HG03097 (cell line): ENCODE data around the gene OR10W1.
A peak's percentile ranks its signal among the peaks of the same experiment; 100 is the strongest.

ENCODE experiments used
- ATAC-seq: cut with Tn5 transposase; IDR thresholded peaks from one replicate; pipeline ENCODE4 v1.9.1; 2021; ENCODE audit not compliant: unreplicated experiment, low FRiP score

The OR10W1 gene, protein sequence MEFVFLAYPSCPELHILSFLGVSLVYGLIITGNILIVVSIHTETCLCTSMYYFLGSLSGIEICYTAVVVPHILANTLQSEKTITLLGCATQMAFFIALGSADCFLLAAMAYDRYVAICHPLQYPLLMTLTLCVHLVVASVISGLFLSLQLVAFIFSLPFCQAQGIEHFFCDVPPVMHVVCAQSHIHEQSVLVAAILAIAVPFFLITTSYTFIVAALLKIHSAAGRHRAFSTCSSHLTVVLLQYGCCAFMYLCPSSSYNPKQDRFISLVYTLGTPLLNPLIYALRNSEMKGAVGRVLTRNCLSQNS

DNA sequence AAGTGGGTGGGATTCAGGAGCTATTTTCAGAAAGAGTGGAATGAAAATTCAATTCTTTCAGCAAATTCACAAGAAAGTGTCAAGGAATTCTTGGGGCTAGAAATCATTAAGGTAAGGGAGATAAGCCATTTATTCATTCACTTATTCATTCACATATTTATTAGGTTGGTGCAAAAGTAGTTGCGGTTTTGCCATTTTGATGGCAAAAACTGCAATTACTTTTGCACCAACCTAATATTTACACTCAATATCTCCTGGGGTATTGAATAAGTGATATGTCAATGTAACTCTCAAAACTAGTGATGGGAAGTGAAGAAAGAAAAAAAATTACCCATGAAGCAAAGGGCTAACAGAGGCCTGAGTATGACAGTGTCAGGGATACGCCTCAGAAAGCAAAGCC lies at the start of gene OR10W1:
Gene OR10W1 (minus strand): TSS at position 119 of the 400 bp plus-strand sequence. CDS start 402 bp downstream, outside the sequence.
- no peak for ATAC-seq

DNA sequence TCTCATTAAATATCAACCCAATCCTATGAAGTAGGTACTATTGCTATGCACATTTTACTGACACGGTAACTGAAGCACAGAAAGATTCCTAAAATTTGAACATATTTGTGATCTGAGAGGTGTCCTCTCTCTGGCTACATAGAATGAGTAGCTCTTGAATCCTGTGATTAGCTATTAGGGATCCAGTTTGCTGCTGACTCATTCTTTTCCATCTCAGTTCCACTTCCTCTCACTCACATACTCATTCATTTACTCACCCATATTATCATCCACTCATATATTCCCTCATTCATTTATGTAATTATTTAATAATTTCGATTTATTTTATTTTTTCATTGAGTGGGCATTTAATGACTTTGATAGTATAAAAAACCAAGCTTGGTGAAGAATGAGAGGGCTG lies 48.1 kb upstream of the OR10W1 start:
- no peak for ATAC-seq

DNA sequence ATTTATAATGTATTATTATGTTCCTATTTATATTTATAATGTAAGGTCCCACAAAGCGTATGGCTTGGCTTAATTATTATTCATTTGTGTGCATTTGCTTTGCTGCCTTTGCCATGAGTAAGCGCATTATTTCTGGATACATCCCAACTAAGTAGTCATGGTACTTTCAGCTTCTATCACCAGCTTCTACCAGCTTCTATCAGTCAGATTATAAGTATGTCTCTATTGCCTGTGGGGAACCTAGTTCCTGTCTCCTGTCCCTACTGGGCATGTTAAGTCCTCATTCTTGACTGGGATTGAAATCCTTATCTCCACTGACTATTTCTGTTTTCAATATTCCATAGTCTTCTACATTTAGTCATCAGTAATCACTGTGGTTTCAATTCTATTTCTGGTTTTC lies 33.5 kb upstream of the OR10W1 start:
- no peak for ATAC-seq

DNA sequence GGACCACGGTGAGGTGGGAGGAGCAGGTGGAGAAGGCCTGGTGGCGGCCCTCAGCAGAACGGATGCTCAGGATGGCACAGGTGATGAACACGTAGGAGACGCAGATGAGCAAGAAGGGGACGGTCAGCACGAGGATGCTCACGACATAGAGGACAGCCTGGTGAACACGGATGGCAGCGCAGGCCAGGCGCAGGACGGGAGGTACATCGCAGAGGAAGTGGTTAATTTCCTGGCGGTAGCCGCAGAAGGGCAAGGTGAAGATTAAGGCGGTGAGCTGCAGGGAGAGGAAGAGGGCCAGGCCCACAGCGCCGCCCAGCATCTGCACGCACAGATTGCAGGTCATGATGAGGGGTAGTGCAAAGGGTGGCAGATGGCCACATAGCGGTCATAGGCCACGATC lies 24.0 kb upstream of the OR10W1 start:
- ATAC-seq, result no peak

DNA sequence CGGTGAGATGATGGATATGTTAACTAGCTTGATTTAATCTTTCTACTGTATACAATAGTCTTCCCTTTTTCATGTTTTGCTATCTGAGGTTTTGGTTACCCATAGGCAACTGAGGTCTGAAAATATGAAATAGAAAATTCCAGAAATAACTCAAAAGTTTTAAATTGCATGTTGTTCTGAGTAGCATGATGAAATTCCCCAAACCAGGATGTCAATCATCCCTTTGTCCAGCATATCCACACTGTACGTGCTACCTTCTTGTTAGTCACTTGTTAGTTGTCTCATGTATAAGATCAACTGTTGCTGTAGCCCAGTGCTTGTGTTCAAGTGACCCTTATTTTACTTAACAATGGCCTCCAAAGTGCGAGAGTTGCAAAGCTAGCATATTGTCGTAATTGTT lies 21.2 kb upstream of the OR10W1 start:
- no peak for ATAC-seq

DNA sequence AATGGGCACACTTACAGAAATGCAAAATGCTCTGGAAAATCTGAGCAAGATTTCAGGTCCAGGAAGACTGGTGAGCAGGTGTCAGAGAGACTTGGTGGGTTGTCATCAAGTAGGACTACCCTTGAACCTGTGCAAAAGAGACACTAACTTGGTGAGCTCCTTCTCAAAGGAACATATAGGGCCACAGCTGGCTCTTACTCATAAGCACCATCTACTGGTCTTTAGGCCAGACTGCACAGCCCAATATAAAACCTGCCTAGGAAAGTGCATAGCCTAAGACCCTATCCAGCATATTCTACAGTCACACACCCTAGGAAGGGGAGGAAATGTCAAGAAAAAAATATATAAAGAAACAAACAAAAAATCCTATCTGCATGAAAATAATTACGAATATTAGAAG lies 18.2 kb upstream of the OR10W1 start:
- ATAC-seq, result peak; percentile 77

DNA sequence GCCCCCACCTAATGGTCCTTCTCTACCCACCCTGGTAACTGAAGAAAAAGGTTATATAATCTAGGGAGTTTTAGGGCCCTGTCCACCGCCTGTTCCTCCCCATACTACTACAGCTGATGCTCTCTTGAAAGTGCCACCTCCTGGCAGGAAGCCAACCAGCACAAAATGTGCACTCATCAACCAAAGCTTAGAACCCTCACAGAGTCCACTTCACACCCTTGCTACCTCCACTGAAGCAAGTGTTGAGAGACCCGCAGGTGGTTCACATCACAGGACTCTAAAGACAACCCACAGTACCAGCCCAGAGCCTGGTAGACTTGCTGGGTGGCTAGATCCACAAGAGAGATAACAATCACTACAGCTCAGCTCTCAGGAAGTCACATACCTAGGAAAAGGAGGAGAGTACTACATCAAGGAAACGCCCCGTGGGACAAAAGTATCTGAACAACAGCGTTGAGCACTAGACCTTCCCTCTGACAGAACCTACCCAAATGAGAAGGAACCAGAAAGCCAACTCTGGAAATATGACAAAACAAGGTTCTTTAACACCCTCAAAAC lies 17.5 kb upstream of the OR10W1 start:
- no peak for ATAC-seq

DNA sequence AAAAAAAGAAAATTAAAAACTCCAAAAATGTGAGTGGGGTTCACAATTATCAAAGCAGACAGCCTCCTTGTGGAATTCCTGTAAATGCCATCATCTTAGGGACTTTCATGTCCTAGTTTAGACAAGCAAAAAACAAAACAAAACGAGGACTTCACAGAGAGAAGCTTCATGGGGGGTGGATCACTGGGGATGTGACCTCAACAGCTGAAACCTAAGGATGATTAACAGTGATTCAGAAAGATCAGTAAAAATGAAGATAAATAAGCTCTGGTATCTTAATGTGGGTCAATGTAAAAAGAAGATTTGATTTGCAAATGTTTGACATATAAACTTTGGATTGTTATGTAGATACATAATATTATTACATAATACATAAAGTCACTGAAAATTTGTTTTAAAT lies 8.1 kb upstream of the OR10W1 start:
- no peak for ATAC-seq

DNA sequence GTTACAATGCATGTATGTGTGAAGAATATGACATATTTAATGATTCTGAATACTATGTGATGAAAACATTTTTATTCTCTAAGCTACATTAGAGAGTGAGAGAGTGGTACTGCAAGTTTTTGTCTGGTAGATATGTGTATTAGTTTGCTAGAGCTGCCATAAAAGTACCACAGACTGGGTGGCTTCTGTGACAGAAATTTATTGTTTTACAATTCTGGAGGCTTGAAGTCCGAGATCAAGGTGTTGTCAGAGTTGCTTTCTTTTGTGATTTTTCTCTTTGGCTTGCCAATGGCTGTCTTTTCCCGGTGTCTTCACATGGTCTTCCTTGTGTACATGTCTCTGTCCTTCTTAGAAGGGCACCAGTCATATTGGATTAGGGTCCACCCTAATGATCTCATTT lies 6.9 kb upstream of the OR10W1 start:
- ATAC-seq, result no peak

DNA sequence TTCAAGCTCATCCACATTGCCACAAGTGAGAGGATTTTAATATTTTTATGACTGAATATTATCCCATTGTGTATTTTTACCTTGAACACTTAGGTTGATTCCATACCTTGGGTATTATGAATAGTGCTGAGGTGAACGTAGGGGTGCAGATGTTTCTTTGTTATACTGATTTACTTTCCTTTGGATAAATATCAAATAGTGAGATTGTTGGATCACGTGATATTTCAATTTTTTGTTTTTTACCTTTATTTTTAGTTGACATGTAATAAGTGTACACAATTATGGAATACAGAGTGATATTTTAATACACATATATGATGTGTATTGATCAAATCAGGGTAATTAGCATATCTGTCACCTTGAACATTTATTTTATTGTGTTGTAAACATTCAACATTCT lies 8.1 kb downstream of the OR10W1 start:
- ATAC-seq, result no peak

DNA sequence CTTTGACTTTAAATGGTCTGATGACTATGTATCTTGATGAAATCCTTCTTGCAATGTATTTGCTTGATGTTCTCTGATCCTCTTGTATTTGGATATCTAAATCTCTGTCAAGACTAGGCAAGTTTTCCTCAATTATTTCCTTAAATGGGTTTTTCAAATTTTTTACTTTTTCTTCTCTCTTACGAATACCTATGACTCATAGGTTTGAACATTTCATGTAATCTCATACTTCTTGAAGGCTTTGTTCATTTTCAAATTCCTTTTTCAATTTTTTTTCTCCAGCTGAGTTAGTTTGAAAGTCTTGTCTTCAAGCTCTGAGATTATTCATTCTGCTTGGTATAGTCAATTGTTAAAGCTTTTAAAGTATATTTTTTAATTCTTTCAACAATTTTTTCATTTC lies 13.1 kb downstream of the OR10W1 start:
- ATAC-seq, result no peak

DNA sequence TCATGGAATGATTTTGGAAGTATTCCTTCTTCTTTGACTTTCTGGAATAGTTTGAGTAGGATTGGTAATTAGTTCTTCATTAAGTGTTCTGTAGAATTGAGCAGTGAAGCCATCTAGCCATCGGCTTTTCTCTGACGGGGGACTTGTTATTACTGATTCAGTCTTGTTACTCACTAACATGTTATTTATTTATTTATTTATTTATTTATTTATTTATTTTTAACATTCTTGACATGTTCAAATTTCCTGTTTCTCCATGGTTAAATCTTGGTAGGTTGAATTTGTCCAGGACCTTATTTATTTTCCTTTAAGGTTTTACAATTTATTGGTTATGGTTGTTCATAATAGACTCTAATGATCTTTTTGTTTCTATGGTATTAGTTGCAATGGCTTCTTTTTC lies 24.1 kb downstream of the OR10W1 start:
- ATAC-seq, result no peak

DNA sequence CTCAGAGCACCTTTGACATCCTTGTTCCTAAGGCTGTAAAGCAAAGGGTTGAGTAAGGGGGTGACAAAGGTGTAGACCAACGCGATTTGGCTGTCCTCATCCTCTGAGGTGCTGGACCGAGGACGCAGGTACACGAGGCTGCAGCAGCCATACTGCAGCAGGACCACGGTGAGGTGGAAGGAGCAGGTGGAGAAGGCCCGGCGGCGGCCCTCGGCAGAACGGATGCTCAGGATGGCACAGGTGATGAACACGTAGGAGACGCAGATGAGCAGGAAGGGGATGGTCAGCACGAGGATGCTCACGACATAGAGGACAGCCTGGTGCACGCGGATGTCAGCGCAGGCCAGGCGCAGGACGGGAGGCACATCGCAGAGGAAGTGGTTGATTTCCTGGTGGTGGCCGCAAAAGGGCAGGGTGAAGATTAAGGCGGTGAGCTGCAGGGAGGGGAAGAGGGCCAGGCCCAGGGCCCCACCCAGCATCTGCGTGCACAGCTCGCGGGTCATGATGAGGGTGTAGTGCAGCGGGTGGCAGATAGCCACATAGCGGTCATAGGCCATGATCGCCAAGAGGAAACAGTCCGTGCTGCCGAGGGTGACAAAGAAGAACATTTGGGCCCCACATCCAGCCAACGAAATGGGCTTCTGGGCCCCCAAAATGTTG lies 40.0 kb downstream of the OR10W1 start:
- ATAC-seq, result no peak

DNA sequence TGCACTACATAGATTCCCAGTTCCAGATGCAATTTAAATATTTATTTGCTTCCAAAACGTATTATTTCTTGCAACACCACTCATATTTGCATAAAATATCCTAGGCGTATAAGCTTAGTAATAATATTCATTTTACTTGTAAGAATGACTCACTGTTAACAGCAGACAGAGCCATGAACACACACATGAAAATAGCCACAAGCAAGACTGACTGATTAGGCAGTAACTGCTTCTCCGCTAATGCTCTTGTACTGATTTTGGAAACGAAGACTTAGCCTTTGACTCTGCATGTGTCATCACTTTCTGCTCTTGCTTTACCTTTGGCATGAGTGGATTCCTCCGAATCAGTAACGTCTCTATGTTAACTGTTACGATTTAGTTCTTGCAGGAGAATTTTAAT lies 45.3 kb downstream of the OR10W1 start:
- ATAC-seq, result no peak
